Prostate gland (tissue), 2 donors: ENCODE data around the gene FBN2. TPM values are rescaled to one million over a fixed set of nuclear protein-coding genes. Genes with fewer than 3 reads are reported as not detected.

ENCODE experiments used
- DNase-seq: peaks from one replicate; pipeline ENCODE4 v3.0.0-alpha.2; 2019; ENCODE audit warnings: low spot score
- H3K27ac ChIP-seq, 2 donors: fragments of 200-600 bp; sonication (generic); 2 replicates each; pipeline ENCODE4 v1.5.1; 2017 to 2019
- H3K27me3 ChIP-seq: fragments of 200-600 bp; sonication (generic); replicated peaks from 2 replicates; pipeline ENCODE4 v1.5.1; 2019; ENCODE audit not compliant: insufficient read depth
- H3K36me3 ChIP-seq, 2 donors: fragments of 200-600 bp; sonication (generic); 1 replicate in 1 of 2; 2 replicates in 1 of 2; pipeline versions ENCODE4 v1.5.1 to v1.8.1; 2017 to 2019
- H3K4me1 ChIP-seq: fragments of 200-600 bp; sonication (generic); replicated peaks from 2 replicates; pipeline ENCODE4 v1.5.1; 2019
- H3K4me3 ChIP-seq, 2 donors: fragments of 200-600 bp; sonication (generic); 2 replicates each; pipeline ENCODE4 v1.5.1; 2017 to 2019
- H3K9me3 ChIP-seq: fragments of 200-600 bp; sonication (generic); 2 replicates; pipeline ENCODE4 v1.5.1; 2017
- POLR2A ChIP-seq: fragments of 450-650 bp; IDR thresholded peaks from one replicate; pipeline ENCODE4 v1.6.1; 2016; ENCODE audit warnings: antibody characterized with exemption, mild to moderate bottlenecking
- POLR2AphosphoS5 ChIP-seq: sonication (generic); formaldehyde crosslinking; IDR thresholded peaks from one replicate; pipeline ENCODE4 v1.6.1; 2017; ENCODE audit warnings: antibody characterized with exemption
- WGBS: methylation state at CpG from one replicate; pipeline ENCODE4 v1.1.5; 2018; 5-methylcytosine and 5-hydroxymethylcytosine counted together
- intact Hi-C: fragments of 100-400 bp; cut with DNase I; formaldehyde crosslinking; loops from one replicate; pipeline ENCODE4 v1.14.2; 2022
- total RNA-seq, 2 donors: library from RNA; depleted of rRNA; stranded (reverse); fragments of >200 nt; gene quantifications; one replicate each; pipeline ENCODE4 v1.1.0, GENCODE V29; 2016
- TF ChIP-seq, protein P1 (sequence below), 4 experiments: fragments of 200-600 bp in 2 of 4; fragments of 450-650 bp in 2 of 4; sonication (generic) in 2 of 4; IDR thresholded peaks; 1 replicate in 3 of 4; 2 replicates in 1 of 4; pipeline ENCODE4 v1.5.1; 2016 to 2019; ENCODE audit warnings: antibody characterized with exemption in 4 of 4, mild to moderate bottlenecking in 2 of 4, moderate library complexity in 2 of 4

The FBN2 gene
- total RNA-seq, 2 donors from 2014 or later = 0.82 to 6.6 TPM

DNA sequence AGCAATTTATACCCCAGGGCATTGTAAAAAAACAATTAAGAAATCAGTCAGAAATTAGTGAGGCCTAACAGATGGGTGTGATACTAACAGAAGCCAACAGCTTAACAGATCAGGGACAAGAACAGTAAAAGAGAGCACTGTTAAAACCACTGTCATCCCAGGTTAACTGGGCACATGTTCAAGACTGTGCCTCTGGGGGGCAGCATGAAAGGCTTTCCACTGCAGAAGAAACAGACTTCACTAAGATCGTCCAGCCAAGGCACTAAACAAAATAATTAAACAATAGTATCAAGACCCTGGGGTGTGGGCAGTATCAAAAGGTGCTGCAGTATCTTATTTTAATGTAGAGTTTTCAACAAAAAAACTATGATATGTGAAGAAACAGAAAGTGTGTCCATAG lies 43.5 kb downstream of the FBN2 start:
- intact Hi-C loops = no loop called here
- Histone ChIP-seq H3K27me3 (no peaks in the 10 kb centered on the region), H3K4me3 (no peak overlapping the region), H3K36me3 (no peaks in the 10 kb centered on the region), H3K9me3 (no peaks in the 10 kb centered on the region), H3K27ac (no peak overlapping the region), H3K4me1 (no peaks in the 10 kb centered on the region)
- TF ChIP-seq POLR2A = no peak
- TF ChIP-seq, protein P1, sequence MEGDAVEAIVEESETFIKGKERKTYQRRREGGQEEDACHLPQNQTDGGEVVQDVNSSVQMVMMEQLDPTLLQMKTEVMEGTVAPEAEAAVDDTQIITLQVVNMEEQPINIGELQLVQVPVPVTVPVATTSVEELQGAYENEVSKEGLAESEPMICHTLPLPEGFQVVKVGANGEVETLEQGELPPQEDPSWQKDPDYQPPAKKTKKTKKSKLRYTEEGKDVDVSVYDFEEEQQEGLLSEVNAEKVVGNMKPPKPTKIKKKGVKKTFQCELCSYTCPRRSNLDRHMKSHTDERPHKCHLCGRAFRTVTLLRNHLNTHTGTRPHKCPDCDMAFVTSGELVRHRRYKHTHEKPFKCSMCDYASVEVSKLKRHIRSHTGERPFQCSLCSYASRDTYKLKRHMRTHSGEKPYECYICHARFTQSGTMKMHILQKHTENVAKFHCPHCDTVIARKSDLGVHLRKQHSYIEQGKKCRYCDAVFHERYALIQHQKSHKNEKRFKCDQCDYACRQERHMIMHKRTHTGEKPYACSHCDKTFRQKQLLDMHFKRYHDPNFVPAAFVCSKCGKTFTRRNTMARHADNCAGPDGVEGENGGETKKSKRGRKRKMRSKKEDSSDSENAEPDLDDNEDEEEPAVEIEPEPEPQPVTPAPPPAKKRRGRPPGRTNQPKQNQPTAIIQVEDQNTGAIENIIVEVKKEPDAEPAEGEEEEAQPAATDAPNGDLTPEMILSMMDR (IDR thresholded peaks at IDR 0.05) = no peak
- TF ChIP-seq POLR2AphosphoS5 = no peak
- 60% methylated on average over 1 of the region's 1 CpG for WGBS
- DNase-seq = no peak

DNA sequence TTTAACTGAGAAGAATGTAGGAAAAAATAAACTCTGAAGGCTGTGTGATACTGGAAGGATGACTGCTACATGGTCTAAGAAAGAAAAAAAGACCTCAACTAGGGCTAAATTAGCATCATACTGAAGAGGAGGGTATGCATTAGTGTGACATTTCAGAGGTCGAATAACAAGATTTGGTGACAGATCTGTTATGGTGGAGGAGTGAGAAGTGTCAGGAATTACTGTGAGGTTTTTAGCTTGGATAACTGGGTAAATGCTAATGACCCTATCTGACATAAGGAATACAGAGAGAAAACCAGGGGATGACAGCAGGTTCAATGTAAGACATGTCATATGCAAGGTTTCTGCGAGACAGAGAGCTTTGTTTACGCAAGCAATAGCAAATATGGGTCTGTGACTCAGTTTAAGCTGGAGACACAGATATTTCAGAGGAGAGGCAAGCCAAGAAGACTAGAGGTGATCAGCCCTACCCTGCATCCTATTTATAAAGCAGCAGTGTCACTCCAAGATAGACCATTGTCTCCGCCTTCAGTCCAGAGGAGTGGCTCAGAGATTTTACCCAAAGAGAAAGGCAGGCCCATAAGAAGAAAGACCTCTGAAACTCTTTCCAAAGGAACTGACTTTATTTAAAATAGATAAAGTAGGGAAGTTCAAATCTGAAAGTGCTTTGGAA lies 44.3 kb downstream of the FBN2 start:
- WGBS = 96% methylated on average over 4 of the region's 4 CpGs
- no peak for DNase-seq
- H3K4me3 ChIP-seq = no peak overlapping the region
- no peaks in the 10 kb centered on the region for H3K4me1 ChIP-seq
- no peak for TF ChIP-seq POLR2A
- TF ChIP-seq, protein P1 (IDR thresholded peaks at IDR 0.05) = no peak
- no peak for TF ChIP-seq POLR2AphosphoS5
- no peaks in the 10 kb centered on the region for H3K36me3 ChIP-seq
- no peaks in the 10 kb centered on the region for H3K9me3 ChIP-seq
- H3K27ac ChIP-seq = no peak overlapping the region
- intact Hi-C loops = no loop called here
- H3K27me3 ChIP-seq = no peaks in the 10 kb centered on the region

DNA sequence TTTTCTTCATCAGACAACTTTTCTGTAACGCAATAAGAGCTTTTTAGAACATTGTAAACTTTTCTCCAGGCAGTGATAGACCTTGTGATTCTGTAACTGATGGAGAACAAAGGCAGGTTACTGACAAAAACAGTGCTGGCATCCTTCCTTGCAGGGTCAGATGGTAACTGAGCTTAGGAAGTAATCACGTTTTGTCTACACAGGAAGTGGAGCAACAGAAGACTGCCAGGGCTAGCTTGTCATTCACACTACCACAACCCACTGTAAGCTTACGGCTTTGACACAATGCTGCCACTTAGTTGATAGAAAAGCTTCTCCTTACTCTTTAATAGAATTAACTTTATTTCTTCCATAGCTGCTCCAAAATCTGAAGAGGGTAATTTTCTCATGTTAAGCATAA lies 46.8 kb downstream of the FBN2 start:
- no peaks in the 10 kb centered on the region for H3K4me1 ChIP-seq
- no peaks in the 10 kb centered on the region for H3K9me3 ChIP-seq
- no peak overlapping the region for H3K27ac ChIP-seq
- no peak overlapping the region for H3K4me3 ChIP-seq
- no peak for DNase-seq
- TF ChIP-seq POLR2AphosphoS5 (no peak), POLR2A (no peak)
- TF ChIP-seq, protein P1 (IDR thresholded peaks at IDR 0.05) = no peak
- WGBS = 29% methylated on average over 3 of the region's 3 CpGs
- H3K36me3 ChIP-seq = no peaks in the 10 kb centered on the region
- intact Hi-C loops = no loop called here
- no peaks in the 10 kb centered on the region for H3K27me3 ChIP-seq

DNA sequence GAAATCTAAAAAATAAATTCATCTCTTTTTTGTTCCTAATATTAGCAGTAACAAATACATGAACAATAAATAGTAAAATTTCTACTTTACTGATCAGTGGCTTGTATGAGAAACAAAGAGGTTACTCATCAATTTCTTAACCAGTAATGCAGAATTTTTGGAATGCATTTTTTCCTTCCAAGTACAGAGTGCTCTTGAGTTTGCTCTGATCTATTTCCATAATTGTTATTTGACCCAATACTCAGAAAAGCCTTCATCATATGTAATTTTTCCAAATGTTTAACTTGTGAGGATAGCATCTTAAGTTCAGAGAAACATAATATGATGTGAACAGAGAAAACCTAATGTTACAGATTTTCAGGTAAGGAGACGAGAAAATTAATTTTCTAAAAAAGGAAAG lies 47.3 kb downstream of the FBN2 start:
- DNase-seq = no peak
- H3K36me3 ChIP-seq = no peaks in the 10 kb centered on the region
- TF ChIP-seq POLR2AphosphoS5 (no peak), POLR2A (no peak)
- TF ChIP-seq, protein P1 (IDR thresholded peaks at IDR 0.05) = no peak
- H3K27me3 ChIP-seq = no peaks in the 10 kb centered on the region
- no peaks in the 10 kb centered on the region for H3K9me3 ChIP-seq
- 53% methylated on average over 1 of the region's 1 CpG for WGBS
- no peaks in the 10 kb centered on the region for H3K4me1 ChIP-seq
- H3K4me3 ChIP-seq = no peak overlapping the region
- no peak overlapping the region for H3K27ac ChIP-seq
- intact Hi-C loops = no loop called here

DNA sequence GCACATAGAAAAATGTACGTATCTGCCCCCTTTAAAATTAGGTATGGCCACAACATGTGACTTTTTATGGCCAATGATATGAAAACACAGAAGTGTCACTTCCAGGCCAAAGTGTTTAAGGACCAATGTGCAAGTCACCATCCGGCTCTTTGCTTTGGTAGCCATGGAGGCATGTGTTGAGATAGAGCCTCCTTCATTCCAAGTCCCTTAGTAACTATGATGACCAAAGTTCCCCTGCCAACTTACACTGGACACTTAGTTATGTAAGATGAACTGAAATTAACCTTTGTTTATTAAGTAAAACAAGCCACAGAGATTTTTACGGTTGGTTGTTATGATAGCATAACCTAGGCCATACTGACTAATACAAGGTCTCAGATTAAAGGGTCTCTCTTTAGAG lies 51.0 kb downstream of the FBN2 start:
- whole genome bisulfite sequencing = 84% methylated on average over 3 of the region's 3 CpGs
- Histone ChIP-seq H3K9me3 (no peaks in the 10 kb centered on the region), H3K27me3 (no peaks in the 10 kb centered on the region), H3K36me3 (no peaks in the 10 kb centered on the region), H3K4me3 (no peak overlapping the region), H3K4me1 (no peaks in the 10 kb centered on the region), H3K27ac (no peak overlapping the region)
- no peak for DNase-seq
- TF ChIP-seq, protein P1 (IDR thresholded peaks at IDR 0.05) = no peak
- TF ChIP-seq POLR2AphosphoS5 = no peak
- TF ChIP-seq POLR2A = no peak
- intact Hi-C loops = no loop called here
